Neural progenitor cell (in vitro differentiated cells): ENCODE results near the gene ATXN3. TPM values are rescaled to one million over a fixed set of nuclear protein-coding genes. Genes with fewer than 3 reads are reported as not detected.

ENCODE experiments used
- DNase-seq: peaks from one replicate; pipeline ENCODE4 v3.0.0-alpha.2; 2016; ENCODE audit warnings: low spot score
- H2AFZ ChIP-seq: fragments of 200-600 bp; sonication (generic); replicated peaks from 2 replicates; pipeline ENCODE4 v1.6.1; 2016; ENCODE audit warnings: antibody characterized with exemption
- H3F3A ChIP-seq: fragments of 200-600 bp; sonication (generic); 2 replicates; pipeline ENCODE4 v1.6.1; 2016; ENCODE audit warnings: antibody characterized with exemption, low read depth
- H3K27ac ChIP-seq: fragments of 200-600 bp; sonication (generic); 2 replicates; pipeline ENCODE4 v1.5.1; 2016; ENCODE audit warnings: mild to moderate bottlenecking
- H3K27me3 ChIP-seq: fragments of 200-600 bp; sonication (generic); 2 replicates; pipeline ENCODE4 v1.6.1; 2016; ENCODE audit warnings: mild to moderate bottlenecking, moderate library complexity
- H3K36me3 ChIP-seq: fragments of 200-600 bp; sonication (generic); 2 replicates; pipeline ENCODE4 v1.5.1; 2016
- H3K4me1 ChIP-seq: fragments of 200-600 bp; sonication (generic); 2 replicates; pipeline ENCODE4 v1.6.1; 2016; ENCODE audit warnings: mixed run types
- H3K4me2 ChIP-seq: fragments of 200-600 bp; sonication (generic); 2 replicates; pipeline ENCODE4 v1.6.1; 2016
- H3K4me3 ChIP-seq: fragments of 200-600 bp; sonication (generic); 2 replicates; pipeline ENCODE4 v1.5.1; 2016
- H3K79me2 ChIP-seq: fragments of 200-600 bp; sonication (generic); 2 replicates; pipeline ENCODE4 v1.6.1; 2016; ENCODE audit warnings: low read depth
- H3K9ac ChIP-seq: fragments of 200-600 bp; sonication (generic); 2 replicates; pipeline ENCODE4 v1.6.1; 2016
- H3K9me3 ChIP-seq: fragments of 200-600 bp; sonication (generic); 2 replicates; pipeline ENCODE4 v1.5.1; 2016; ENCODE audit warnings: low read depth
- H4K20me1 ChIP-seq: fragments of 200-600 bp; sonication (generic); 2 replicates; pipeline ENCODE4 v1.6.1; 2016; ENCODE audit warnings: low read depth
- H3K27ac Mint-ChIP-seq: 3 replicates; pipeline ENCODE4 v1.8.0; 2021; ENCODE audit warnings: mixed read lengths
- H3K27me3 Mint-ChIP-seq: 2 replicates; pipeline ENCODE4 v1.8.0; 2022; ENCODE audit warnings: low read depth, mild to moderate bottlenecking, inconsistent platforms, moderate library complexity, mixed read lengths; ENCODE audit not compliant: insufficient read depth
- H3K36me3 Mint-ChIP-seq: 3 replicates; pipeline ENCODE4 v1.8.0; 2021; ENCODE audit warnings: mixed read lengths
- H3K4me1 Mint-ChIP-seq: 3 replicates; pipeline ENCODE4 v1.8.0; 2021; ENCODE audit warnings: mixed read lengths
- H3K4me3 Mint-ChIP-seq: 3 replicates; pipeline ENCODE4 v1.8.0; 2021; ENCODE audit warnings: mild to moderate bottlenecking, moderate library complexity, mixed read lengths
- H3K9me3 Mint-ChIP-seq: 3 replicates; pipeline ENCODE4 v1.8.0; 2020; ENCODE audit warnings: mixed read lengths
- EZH2 ChIP-seq: fragments of 200-600 bp; sonication (generic); IDR thresholded peaks from 2 replicates; pipeline ENCODE4 v1.6.1; 2017; ENCODE audit warnings: antibody characterized with exemption, mild to moderate bottlenecking, moderate library complexity
- EZH2phosphoT487 ChIP-seq: fragments of 200-600 bp; sonication (generic); IDR thresholded peaks from 2 replicates; pipeline ENCODE4 v1.6.1; 2017; ENCODE audit warnings: antibody characterized with exemption
- total RNA-seq: library from RNA; depleted of rRNA; stranded (reverse); fragments of >200 nt; gene quantifications from 2 replicates; pipeline ENCODE4 v1.2.3, GENCODE V29; 2015; ENCODE audit warnings: low replicate concordance
- TF ChIP-seq, protein P1 (sequence below): fragments of 200-600 bp; sonication (generic); IDR thresholded peaks from 2 replicates; pipeline ENCODE4 v1.5.1; 2017; ENCODE audit warnings: antibody characterized with exemption, mild to moderate bottlenecking

The ATXN3 gene
- total RNA-seq, 1 donor from 2014 or later, result 76.6 TPM

DNA sequence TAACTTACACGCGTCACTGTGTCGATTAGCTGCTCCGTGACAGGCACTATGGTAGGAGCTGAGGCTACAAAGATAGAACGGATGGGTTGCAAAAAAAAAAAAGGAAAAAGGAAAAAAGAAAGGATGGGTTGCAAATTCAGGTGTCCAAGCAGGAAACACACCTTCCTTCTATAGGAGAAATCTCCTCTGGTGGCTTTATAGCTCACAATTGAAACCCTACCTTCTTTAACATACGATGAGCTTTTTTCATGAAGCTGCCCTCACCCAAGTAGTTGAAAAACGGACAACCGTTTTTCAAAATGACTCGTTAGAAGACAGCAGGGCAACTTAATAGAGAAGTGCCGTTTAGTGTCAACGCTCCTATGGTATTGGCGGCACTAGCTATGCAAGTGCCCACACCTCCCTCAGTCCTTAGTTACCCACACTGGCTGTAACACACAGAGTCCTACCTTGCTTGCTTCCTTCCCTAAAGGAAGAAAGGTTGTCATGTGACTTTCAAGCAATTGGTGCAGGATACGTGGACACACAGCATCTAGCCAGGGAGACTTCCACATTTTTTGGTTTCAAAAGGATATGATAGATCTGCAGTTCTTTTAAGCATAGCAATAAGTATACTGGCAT, 65.8 kb downstream of the ATXN3 start:
- H3K79me2 ChIP-seq, result peaks cover 51% of the 10 kb centered on the region
- H3K36me3 ChIP-seq, result no peaks in the 10 kb centered on the region
- no peak overlapping the region for H3K27ac ChIP-seq
- no peaks in the 10 kb centered on the region for H3K27me3 Mint-ChIP-seq
- peak overlapping the region; percentile 95 for H3K4me3 Mint-ChIP-seq
- peak overlapping the region; percentile 96 for H3K4me2 ChIP-seq
- H3K9me3 Mint-ChIP-seq, result no peaks in the 10 kb centered on the region
- peaks cover 18% of the 10 kb centered on the region for H3F3A ChIP-seq
- peaks cover 8% of the 10 kb centered on the region for H4K20me1 ChIP-seq
- H3K4me3 ChIP-seq, result peak overlapping the region; percentile 88
- peak overlapping the region; percentile 11 for H3K9ac ChIP-seq
- no peak for TF ChIP-seq EZH2
- TF ChIP-seq, protein P1, sequence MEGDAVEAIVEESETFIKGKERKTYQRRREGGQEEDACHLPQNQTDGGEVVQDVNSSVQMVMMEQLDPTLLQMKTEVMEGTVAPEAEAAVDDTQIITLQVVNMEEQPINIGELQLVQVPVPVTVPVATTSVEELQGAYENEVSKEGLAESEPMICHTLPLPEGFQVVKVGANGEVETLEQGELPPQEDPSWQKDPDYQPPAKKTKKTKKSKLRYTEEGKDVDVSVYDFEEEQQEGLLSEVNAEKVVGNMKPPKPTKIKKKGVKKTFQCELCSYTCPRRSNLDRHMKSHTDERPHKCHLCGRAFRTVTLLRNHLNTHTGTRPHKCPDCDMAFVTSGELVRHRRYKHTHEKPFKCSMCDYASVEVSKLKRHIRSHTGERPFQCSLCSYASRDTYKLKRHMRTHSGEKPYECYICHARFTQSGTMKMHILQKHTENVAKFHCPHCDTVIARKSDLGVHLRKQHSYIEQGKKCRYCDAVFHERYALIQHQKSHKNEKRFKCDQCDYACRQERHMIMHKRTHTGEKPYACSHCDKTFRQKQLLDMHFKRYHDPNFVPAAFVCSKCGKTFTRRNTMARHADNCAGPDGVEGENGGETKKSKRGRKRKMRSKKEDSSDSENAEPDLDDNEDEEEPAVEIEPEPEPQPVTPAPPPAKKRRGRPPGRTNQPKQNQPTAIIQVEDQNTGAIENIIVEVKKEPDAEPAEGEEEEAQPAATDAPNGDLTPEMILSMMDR, result no peak
- TF ChIP-seq EZH2phosphoT487, result no peak
- no peaks in the 10 kb centered on the region for H3K9me3 ChIP-seq
- H3K4me1 Mint-ChIP-seq, result peaks cover 21% of the 10 kb centered on the region
- DNase-seq, result no peak
- H3K27ac Mint-ChIP-seq, result peak overlapping the region; percentile 98
- H3K27me3 ChIP-seq, result no peaks in the 10 kb centered on the region
- peaks cover 12% of the 10 kb centered on the region for H3K4me1 ChIP-seq
- peaks cover 5% of the 10 kb centered on the region for H3K36me3 Mint-ChIP-seq
- H2AFZ ChIP-seq, result peak overlapping the region; percentile 78

DNA sequence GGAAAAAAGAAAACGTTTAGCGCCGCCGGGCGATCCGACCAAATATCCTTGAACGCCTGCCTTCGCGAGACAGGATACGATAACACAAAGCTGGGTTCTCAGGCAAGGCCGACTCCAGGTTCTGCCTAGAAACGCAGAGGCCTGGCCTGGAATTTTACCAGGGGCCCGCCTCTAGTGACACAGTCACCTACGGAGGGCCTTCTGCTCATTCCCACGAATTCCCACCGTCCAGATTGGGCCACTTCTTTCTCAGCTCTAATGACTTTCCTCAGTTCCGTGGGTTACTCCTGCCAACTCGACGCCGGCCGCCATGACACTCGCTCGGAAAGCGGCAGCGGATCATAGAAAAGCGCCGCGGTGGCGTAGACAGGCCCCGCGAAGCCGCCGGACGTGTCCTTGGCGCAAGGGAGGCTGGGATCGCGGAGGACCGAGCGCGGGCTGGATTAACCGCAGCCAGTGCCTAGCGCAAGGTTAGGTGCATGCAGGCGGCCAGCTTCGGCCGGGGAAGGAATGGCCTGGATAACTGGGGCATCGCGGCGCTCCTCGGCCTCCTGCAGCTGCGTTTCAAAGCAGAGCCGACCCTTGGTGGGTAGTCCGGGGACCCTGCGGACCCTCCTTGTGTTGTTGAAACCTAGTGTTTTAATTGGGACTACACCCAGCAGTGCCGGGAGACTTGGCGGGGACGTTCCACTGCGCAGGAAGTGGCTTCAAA, 66.5 kb downstream of the ATXN3 start, which contains the start of gene TRIP11:
Gene TRIP11 (minus strand): TSS at position 341 of the 712 bp plus-strand sequence. CDS start 374 bp downstream, outside the sequence.
- Mint-ChIP-seq H3K4me3 (peak within 1 kb of the TSS; percentile 95), H3K9me3 (no peaks in the 10 kb centered on the region), H3K27ac (peak within 1 kb of the TSS; percentile 98), H3K4me1 (peaks cover 21% of the 10 kb centered on the region), H3K36me3 (peaks cover 5% of the 10 kb centered on the region), H3K27me3 (no peaks in the 10 kb centered on the region)
- TF ChIP-seq, protein P1, result no peak
- TF ChIP-seq EZH2 (no peak), EZH2phosphoT487 (no peak)
- H3K36me3 ChIP-seq, result no peaks in the 10 kb centered on the region
- H3K4me3 ChIP-seq, result peak within 1 kb of the TSS; percentile 88
- peaks cover 8% of the 10 kb centered on the region for H4K20me1 ChIP-seq
- H3F3A ChIP-seq, result peaks cover 18% of the 10 kb centered on the region
- peak within 1 kb of the TSS; percentile 96 for H3K4me2 ChIP-seq
- H3K27ac ChIP-seq, result peak within 1 kb of the TSS; percentile 93
- no peaks in the 10 kb centered on the region for H3K27me3 ChIP-seq
- H3K4me1 ChIP-seq, result peaks cover 12% of the 10 kb centered on the region
- DNase-seq, result peak; percentile 96
- peaks cover 57% of the 10 kb centered on the region for H3K79me2 ChIP-seq
- peak within 1 kb of the TSS; percentile 78 for H2AFZ ChIP-seq
- H3K9ac ChIP-seq, result peak within 1 kb of the TSS; percentile 92
- no peaks in the 10 kb centered on the region for H3K9me3 ChIP-seq

DNA sequence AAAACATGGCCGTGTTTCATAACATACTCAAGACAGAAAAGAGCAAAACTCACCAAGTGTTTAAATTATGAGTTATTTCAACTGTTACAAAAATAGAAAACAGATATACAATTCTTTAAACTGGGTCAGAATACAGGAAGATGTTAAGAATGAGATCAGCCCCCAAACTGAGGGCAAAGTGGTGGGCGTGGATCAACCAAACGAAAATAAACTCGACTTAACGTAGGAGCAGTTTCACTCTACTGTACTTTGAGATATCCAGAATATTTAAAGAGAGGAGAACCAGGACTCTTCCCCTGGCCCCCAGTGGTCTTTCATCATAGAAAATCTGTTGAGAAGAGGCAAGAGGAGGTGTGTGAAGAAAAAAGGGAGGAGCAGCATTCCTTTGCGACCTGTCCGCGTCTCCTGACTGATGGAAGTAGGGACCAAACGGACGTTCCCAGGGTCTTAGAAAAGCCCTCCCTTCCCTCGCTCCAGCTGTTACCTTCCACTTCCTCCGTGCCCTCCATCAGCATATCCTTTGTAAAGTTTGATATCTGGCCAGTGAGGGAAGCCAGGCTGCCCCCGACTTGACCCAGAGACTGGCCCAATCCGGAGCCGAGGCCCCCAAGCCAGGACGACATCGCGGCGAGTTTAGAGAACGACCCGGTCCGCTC, 67.2 kb downstream of the ATXN3 start:
- H3K9me3 Mint-ChIP-seq, result no peaks in the 10 kb centered on the region
- H3F3A ChIP-seq, result peaks cover 18% of the 10 kb centered on the region
- peaks cover 64% of the 10 kb centered on the region for H3K79me2 ChIP-seq

More for the DNA sequence above, 67.2 kb downstream of the ATXN3 start:
- peaks cover 21% of the 10 kb centered on the region for H3K4me1 Mint-ChIP-seq
- Histone ChIP-seq H4K20me1 (peaks cover 8% of the 10 kb centered on the region), H3K4me3 (peak overlapping the region; percentile 88), H3K4me1 (peaks cover 12% of the 10 kb centered on the region), H3K9me3 (no peaks in the 10 kb centered on the region), H3K36me3 (no peaks in the 10 kb centered on the region), H3K4me2 (peak overlapping the region; percentile 96), H3K27ac (peak overlapping the region; percentile 93), H2AFZ (peak overlapping the region; percentile 78), H3K9ac (peak overlapping the region; percentile 92), H3K27me3 (no peaks in the 10 kb centered on the region)
- H3K27me3 Mint-ChIP-seq, result no peaks in the 10 kb centered on the region
- H3K4me3 Mint-ChIP-seq, result peak overlapping the region; percentile 95
- H3K27ac Mint-ChIP-seq, result peak overlapping the region; percentile 98
- TF ChIP-seq EZH2, result no peak
- TF ChIP-seq, protein P1, result no peak
- DNase-seq, result peak; percentile 79
- H3K36me3 Mint-ChIP-seq, result peaks cover 5% of the 10 kb centered on the region
